AG04450 (cell line): ENCODE measurements around the gene CSGALNACT2. TPM values are rescaled to one million over a fixed set of nuclear protein-coding genes. Genes with fewer than 3 reads are reported as not detected.

Source experiments
- CTCF ChIA-PET: fragments of 300-600, 350-600 bp; formaldehyde crosslinking; extraction: SDS; loops from one replicate; lab custom pipeline; 2022; ENCODE audit warnings: antibody characterized with exemption, inconsistent platforms; lab: Charles Lee
- POLR2A ChIA-PET: fragments of 350-600 bp; formaldehyde crosslinking; extraction: SDS; loops from one replicate; lab custom pipeline; 2021; ENCODE audit warnings: antibody characterized with exemption, inconsistent platforms; lab: Yijun Ruan, JAX
- DNase-seq: peaks from one replicate; pipeline ENCODE4 v3.0.0-alpha.2; 2011; ENCODE audit warnings: low read depth, low spot score
- H3K27ac ChIP-seq: one replicate; pipeline ENCODE4 v1.5.1; 2012; ENCODE audit warnings: low read depth, low read length, control low read depth
- H3K27me3 ChIP-seq: one replicate; pipeline ENCODE4 v1.6.0; 2012; ENCODE audit warnings: low read length; ENCODE audit not compliant: control insufficient read depth, insufficient read depth
- H3K4me3 ChIP-seq: 2 replicates; pipeline ENCODE4 v1.5.1; 2011; ENCODE audit warnings: mild to moderate bottlenecking, low read depth, low read length, control low read depth
- H3K9me3 ChIP-seq: 2 replicates; pipeline ENCODE4 v1.5.1; 2012; ENCODE audit warnings: low read length; ENCODE audit not compliant: control insufficient read depth, insufficient read depth
- polyA plus RNA-seq: library from polyadenylated mRNA; depleted of rRNA; stranded (reverse); fragments of >200 nt; gene quantifications from 2 replicates; pipeline ENCODE4 v1.2.3, GENCODE V29; 2011
- TF ChIP-seq, protein P1 (sequence below): IDR thresholded peaks from 2 replicates; pipeline ENCODE4 v1.5.1; 2011; ENCODE audit warnings: low read depth, low read length, control low read depth, inconsistent platforms

The CSGALNACT2 gene
- polyA plus RNA-seq, 1 experiment: 23.0 TPM

DNA sequence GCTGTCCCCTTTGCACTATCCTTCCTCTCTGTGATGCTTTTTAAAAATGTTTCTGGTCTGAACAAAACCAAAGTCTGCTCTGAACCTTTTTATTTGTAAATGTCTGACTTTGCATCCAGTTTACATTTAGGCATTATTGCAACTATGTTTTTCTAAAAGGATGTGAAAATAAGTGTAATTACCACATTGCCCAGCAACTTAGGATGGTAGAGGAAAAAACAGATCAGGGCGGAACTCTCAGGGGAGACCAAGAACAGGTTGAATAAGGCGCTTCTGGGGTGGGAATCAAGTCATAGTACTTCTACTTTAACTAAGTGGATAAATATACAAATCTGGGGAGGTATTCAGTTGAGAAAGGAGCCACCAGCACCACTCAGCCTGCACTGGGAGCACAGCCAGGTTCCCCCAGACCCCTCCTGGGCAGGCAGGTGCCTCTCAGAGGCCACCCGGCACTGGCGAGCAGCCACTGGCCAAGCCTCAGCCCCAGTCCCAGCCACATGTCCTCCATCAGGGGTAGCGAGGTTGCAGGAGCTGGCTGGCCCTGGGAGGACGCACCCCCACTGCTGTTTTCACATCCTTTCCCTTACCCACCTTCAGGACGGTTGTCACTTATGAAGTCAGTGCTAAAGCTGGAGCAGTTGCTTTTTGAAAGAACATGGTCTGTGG, 11.4 kb upstream of the CSGALNACT2 start:
- ChIA-PET CTCF (no interaction called here), POLR2A (no interaction called here)
- DNase-seq: no peak
- no peak overlapping the region for H3K4me3 ChIP-seq
- TF ChIP-seq, protein P1, sequence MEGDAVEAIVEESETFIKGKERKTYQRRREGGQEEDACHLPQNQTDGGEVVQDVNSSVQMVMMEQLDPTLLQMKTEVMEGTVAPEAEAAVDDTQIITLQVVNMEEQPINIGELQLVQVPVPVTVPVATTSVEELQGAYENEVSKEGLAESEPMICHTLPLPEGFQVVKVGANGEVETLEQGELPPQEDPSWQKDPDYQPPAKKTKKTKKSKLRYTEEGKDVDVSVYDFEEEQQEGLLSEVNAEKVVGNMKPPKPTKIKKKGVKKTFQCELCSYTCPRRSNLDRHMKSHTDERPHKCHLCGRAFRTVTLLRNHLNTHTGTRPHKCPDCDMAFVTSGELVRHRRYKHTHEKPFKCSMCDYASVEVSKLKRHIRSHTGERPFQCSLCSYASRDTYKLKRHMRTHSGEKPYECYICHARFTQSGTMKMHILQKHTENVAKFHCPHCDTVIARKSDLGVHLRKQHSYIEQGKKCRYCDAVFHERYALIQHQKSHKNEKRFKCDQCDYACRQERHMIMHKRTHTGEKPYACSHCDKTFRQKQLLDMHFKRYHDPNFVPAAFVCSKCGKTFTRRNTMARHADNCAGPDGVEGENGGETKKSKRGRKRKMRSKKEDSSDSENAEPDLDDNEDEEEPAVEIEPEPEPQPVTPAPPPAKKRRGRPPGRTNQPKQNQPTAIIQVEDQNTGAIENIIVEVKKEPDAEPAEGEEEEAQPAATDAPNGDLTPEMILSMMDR: no peak
- H3K9me3 ChIP-seq: no peaks in the 10 kb centered on the region; the same call in 1 of the 2 replicates
- H3K27me3 ChIP-seq: peaks cover 23% of the 10 kb centered on the region
- H3K27ac ChIP-seq: no peak overlapping the region

DNA sequence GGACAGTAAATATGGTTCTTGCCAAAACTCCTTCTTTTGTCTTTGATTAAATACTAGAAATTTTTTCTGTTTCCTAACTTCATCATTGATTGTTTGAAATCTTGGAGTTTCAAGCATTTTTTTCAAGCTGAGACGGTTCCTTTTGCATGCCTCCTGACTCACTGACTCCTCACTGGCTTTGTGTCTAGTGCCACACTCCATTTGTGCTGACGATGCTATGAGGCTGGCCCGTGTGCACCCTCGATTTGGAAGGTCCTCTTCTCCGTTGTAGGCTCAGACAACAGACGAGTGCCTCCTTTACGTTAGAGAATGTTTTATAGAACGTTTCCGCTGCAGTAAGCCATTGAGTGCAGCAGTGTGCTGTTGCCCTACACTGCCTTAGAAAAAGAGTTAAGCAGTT, 10.8 kb upstream of the CSGALNACT2 start:
- no peak for DNase-seq
- TF ChIP-seq, protein P1: no peak
- ChIA-PET POLR2A (no interaction called here), CTCF (no interaction called here)
- H3K9me3 ChIP-seq: no peaks in the 10 kb centered on the region; the same call in 1 of the 2 replicates
- no peak overlapping the region for H3K27ac ChIP-seq
- H3K4me3 ChIP-seq: no peak overlapping the region
- peaks cover 26% of the 10 kb centered on the region for H3K27me3 ChIP-seq

DNA sequence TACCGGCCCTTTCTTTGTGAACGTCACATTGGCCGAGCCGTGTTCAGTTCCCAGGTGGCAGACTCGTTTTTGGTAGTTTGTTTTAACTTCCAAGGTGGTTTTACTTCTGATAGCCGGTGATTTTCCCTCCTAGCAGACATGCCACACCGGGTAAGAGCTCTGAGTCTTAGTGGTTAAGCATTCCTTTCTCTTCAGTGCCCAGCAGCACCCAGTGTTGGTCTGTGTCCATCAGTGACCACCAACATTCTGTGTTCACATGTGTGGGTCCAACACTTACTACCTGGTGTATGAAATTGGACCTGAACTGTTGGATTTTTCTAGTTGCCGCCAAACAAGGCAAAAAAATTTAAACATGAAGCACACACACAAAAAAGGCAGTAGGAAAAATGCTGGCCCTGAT, 9.9 kb upstream of the CSGALNACT2 start:
- peaks cover 27% of the 10 kb centered on the region for H3K27me3 ChIP-seq
- TF ChIP-seq, protein P1: no peak
- no peaks in the 10 kb centered on the region; the same call in 1 of the 2 replicates for H3K9me3 ChIP-seq
- POLR2A ChIA-PET: no interaction called here
- no peak for DNase-seq
- no peak overlapping the region for H3K4me3 ChIP-seq
- H3K27ac ChIP-seq: no peak overlapping the region
- CTCF ChIA-PET: interaction anchor here (0.6 to 1.5 kb wide), 2 partner anchors 77 to 1034 kb away, joined by 5 read pairs; no protein-coding TSS in a partner anchor

DNA sequence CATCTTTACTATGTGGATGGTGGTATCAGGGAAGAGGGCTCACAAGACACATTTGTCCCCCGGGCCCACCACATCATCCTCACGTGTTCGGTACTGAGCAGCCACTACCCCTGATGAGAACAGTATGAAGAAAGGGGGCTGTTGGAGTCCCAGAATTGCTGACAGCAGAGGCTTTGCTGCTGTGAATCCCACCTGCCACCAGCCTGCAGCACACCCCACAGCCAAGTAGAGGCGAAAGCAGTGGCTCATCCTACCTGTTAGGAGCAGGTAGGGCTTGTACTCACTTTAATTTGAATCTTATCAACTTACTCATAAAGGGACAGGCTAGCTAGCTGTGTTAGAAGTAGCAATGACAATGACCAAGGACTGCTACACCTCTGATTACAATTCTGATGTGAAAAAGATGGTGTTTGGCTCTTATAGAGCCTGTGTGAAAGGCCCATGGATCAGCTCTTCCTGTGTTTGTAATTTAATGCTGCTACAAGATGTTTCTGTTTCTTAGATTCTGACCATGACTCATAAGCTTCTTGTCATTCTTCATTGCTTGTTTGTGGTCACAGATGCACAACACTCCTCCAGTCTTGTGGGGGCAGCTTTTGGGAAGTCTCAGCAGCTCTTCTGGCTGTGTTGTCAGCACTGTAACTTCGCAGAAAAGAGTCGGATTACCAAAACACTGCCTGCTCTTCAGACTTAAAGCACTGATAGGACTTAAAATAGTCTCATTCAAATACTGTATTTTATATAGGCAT, 9.1 kb upstream of the CSGALNACT2 start:
- TF ChIP-seq, protein P1: no peak
- peak overlapping the region; percentile 55 for H3K27ac ChIP-seq
- CTCF ChIA-PET: interaction anchor here (0.6 to 1.5 kb wide), 4 partner anchors 10 to 1033 kb away, joined by 3 to 5 read pairs (median 4); no protein-coding TSS in a partner anchor
- peaks cover 28% of the 10 kb centered on the region for H3K27me3 ChIP-seq
- no peaks in the 10 kb centered on the region; the same call in 1 of the 2 replicates for H3K9me3 ChIP-seq
- H3K4me3 ChIP-seq: no peak overlapping the region
- POLR2A ChIA-PET: interaction anchor here (0.7 to 1.4 kb wide), 3 partner anchors 10 to 32 kb away, joined by 3 to 12 read pairs (median 7); partner anchors contain the start of gene CSGALNACT2
- DNase-seq: peak; percentile 91
